ENCODE data around the gene TP53INP2.
A peak's percentile ranks its signal among the peaks of the same experiment; 100 is the strongest.
"Not testable (repeated sequence)": the region's sequence is repeated elsewhere in the genome, so short reads cannot be mapped to it uniquely, and the experiment has no call there.

TP53INP2 gene, protein sequence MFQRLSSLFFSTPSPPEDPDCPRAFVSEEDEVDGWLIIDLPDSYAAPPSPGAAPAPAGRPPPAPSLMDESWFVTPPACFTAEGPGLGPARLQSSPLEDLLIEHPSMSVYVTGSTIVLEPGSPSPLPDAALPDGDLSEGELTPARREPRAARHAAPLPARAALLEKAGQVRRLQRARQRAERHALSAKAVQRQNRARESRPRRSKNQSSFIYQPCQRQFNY

DNA sequence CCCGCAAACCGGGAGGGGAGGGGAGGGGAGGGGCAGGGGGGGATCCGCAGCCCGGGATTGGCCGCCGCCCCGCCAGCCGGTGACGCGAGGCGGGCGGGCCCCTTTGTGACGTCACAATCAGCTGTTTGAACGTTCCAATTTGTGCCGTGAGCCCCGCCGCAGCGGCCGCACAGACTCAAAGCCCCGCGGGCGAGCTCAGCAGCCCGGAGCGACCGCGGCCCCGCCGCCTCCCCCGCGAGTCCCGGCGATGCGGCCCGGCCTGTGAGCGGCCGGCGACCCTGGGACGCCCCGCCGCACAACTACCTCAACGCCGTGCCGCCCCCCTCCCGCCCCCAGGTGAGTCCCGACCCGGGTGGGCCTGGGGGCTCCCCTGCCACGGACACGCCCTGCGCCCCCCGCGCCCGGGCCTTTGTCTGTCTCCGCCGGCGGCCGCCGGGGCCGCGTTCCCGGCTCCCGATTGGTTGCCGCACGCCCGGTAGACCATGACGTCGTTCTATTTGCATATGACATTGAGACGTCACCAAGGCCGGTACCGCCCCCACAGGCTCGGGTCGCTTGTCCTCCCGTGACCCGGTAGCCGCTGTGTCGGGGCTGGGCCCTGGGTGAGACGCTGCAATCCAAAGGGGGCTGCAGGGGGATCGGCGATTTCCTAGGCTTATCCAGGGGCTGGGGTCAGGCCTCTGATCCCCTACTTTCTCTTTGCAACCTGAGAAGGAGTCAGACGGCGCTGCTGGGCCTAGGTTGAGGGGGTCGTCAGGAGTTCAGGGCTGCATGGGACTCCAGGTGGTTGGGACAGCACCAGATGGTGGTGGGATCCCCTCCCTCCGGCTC, at the start of gene TP53INP2:
Gene TP53INP2 (plus strand): TSS at position 168 of the 831 bp plus-strand sequence. CDS start 4,396 bp downstream, outside the sequence.
- FAIRE-seq (no peak), DNase-seq (ENCODE audit: low spot score) (peak; percentile 24)

DNA sequence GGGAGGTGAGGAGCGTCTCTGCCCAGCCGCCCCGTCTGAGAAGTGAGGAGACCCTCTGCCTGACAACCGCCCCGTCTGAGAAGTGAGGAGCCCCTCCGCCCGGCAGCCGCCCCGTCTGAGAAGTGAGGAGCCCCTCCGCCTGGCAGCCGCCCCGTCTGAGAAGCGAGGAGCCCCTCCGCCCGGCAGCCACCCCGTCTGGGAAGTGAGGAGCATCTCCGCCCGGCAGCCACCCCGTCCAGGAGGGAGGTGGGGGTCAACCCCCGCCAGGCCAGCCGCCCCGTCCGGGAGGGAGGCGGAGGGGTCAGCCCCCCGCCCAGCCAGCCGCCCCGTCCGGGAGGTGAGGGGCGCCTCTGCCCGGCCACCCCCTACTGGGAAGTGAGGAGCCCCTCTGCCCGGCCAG, 45.5 kb upstream of the TP53INP2 start:
- DNase-seq (ENCODE audit: low spot score): not testable (repeated sequence)

DNA sequence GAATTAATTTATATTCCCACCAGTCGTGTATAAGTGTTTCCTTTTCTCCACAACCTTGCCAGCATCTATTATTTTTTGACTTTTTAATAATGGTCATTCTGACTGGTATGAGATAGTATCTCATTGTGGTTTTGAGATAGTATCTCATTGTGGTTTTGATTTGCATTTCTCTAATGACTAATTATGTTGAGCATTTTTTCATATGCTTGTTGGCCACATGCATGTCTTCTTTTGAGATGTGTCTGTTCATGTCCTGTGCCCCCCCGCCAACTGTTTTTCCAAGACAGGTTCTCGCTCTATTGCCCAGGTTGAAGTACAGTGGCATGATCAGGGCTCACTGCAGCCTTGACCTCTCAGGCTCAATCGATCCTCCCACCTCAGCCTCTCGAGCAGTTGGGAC, 42.3 kb upstream of the TP53INP2 start:
- not testable (repeated sequence) for DNase-seq (ENCODE audit: low spot score); FAIRE-seq

More for the DNA sequence above, 45.5 kb upstream of the TP53INP2 start:
- not testable (repeated sequence) for FAIRE-seq

DNA sequence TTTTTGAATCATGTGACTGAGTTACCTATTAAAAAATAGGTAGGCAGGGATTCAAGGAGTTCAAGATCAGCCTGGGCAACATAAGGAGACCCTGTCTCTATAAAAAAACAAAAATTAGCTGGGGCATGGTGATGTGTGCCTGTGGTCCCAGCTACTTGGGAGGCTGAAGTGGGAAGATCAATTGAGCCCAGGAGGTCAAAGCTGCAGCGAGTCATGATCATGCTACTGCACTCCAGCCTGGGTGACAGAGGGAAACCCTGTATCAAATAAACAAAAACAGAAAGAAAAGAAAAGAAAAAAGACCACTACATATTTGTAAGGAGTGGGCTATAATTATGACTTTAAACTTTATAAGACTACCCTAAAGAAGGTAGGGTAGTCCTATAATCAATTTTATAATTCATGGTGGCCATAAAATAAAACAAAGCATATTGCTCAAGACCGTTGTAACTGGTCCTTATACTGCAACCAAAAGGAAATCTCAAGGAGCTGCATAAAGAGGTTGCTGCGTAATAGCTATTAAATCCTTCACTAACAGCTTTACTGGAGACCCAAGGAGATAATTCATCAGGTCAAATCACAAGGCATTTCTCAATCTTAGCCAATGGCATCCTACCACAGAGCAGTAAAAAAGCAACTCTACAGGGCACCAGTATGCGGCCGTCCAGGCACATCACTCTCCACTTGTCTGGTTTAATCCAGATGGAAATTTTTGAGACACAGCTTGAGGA, 40.8 kb upstream of the TP53INP2 start:
- FAIRE-seq (no peak), DNase-seq (ENCODE audit: low spot score) (no peak)

DNA sequence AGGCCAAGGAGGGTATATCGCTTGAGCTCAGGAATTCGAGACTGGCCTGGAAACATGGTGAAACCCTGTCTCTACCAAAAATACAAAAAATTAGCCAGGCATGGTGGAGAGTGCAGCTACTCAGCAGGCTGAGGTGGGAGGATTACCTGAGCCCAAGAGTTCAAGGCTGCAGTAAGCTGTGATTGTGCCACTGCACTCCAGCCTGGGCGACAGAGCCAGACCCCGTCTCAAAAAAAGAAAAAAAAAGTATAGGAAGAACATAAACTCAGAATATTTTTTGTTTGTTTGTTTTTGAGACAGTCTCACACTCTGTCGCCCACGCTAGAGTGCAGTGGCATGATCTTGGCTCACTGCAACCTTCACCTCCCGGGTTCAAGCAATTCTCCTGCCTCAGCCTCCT, 39.4 kb upstream of the TP53INP2 start:
- DNase-seq (ENCODE audit: low spot score); FAIRE-seq: not testable (repeated sequence)

DNA sequence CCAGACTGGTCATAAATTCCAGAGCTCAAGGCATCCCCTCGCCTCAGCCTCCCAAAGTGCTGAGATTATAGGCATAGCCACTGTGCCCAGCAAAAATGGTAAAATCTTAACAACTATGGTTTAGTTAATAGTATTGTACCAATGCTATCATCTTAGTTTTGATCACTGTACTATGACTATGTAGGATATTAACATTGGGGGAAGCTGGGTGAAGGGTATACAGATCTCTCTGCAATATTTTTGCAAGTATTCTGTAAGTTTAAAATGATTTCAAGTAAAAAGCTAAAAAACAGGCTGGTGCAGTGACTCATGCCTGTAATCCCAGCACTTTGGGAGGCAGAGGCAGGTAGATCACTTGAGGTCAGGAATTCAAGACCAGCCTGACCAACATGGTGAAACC, 35.0 kb upstream of the TP53INP2 start:
- FAIRE-seq (no peak), DNase-seq (ENCODE audit: low spot score) (no peak)

DNA sequence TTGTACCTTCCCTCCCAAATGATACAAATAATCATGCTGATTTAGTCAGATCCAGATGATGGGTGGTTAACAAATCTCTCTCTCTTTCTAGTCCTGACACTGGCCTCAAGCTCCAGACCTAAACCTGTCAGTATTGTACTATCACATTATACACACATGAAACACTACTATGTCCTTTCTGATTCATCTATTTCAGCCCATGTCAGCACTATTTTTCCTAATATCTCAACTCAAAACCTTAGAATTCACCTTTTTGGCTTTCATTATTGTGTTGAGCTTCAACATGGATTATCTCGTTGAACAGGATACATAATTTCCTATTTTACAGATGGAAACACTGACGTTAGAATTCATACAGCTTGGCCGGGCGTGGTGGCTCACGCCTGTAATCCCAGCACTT, 30.7 kb upstream of the TP53INP2 start:
- FAIRE-seq: no peak
- DNase-seq (ENCODE audit: low spot score): no peak

DNA sequence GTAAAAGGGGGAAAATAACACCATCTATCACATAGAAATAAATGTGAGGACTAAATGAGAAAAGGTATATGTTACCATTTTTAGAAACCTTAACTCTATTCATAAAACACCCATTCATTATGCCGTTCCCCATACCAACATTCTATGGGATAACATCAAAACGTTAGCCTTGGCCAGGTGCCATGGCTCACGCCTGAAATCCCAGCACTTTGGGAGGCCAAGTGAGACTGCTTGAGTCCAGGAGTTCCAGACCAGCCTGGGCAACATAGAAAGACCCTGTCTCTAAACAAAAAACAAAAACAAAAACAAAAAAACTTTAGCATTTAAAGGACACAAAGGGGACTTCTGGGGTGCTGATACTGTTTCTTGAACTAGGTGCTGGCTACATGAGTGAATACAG, 28.6 kb upstream of the TP53INP2 start:
- no peak for DNase-seq (ENCODE audit: low spot score)
- no peak for FAIRE-seq

DNA sequence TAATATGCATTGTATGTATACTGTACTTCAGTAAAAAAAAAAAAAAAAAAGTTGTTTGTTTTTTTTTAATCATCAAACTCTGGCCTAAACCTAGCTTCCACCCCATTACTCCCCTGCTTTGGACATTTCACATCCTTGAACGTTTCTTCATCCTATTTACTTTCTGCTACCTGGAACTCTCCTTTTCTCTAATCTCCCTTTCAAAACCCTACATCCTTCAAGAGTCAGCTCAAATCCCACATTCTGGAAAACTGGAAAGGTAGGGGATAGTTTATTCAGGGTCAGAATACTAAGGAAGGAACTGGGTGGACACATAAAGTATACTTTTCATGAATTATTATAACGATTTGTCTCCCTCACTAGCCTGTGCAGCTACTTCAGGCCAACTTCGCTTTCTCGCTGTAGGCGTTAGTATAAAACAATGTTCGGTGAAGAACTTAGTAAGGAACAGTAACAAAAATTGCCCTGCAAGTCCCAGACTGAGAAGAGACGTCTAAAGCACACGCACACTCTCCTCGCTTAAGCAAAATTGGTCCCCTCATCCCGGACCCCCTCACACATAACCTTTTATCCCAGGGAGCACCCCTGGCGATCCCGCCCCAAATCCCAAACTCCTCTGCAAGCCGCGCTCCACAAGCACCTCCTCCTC, 28.0 kb upstream of the TP53INP2 start:
- DNase-seq (ENCODE audit: low spot score) (no peak), FAIRE-seq (no peak)

DNA sequence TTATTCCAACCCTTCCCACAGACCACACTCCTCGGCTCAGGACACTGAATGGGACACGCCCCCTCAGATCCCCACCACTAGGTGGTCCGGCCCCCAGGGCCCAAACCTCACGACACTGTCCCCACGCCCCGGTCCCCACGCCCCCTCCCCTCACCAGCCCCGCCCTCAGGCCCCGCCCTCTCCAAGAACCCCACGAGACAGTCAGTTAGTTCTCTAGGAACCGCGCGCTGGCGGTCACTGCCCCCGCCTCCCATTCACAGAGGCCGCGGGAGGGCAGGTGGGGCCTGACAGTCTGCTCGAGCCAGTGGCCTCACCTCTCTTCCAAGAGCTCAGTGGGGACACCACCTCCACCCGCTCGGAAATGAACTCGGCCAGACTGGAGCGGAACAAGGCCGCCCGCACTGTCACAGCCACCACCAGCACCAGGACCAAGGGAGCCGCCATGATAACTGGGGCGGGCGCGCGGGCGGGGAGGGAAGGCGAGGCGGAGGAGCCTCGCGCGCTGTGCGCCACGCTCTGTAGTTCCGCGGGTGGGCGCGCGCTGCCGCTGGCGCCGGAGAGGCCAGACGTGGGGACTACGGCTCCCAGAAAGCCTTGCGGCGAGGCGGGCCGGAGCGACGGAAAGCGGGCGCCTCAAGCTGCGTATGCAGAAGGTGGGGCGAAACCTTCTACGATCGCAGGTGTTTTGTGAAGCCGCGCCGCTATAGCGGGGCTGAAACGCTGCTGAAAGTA, 27.3 kb upstream of the TP53INP2 start, which contains the start of gene PIGU:
Gene PIGU (minus strand): TSS at position 451 of the 732 bp plus-strand sequence. CDS start 7 bp downstream, at position 444.
- DNase-seq (ENCODE audit: low spot score) (peak; percentile 90), FAIRE-seq (peak; percentile 56)

DNA sequence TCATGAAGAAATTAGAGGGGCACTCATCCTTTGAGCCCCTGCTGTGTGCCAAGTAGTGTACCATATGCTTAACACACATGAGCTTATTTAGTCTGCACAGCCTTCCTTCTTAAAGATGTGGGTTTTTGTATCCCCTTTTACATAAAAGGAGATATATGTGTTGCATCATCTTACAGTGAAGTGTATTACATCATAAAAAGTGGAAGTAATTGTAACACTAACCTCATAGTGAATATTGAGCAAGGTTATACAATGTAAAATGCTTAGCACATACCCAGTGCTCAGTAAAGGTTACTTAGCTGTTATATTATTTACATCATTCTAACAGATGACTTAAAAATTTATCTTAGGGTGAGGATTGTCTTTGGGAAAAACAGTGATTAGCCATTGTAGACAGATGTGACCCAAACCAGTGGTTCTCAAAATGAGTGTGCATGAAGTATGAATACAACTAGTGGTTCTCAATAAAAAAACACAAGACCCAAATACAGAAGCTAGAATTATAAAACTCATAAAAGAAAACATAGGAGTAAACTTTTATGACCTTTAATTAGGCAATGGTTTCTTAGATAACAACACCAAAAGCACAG, 23.5 kb upstream of the TP53INP2 start:
- no peak for DNase-seq (ENCODE audit: low spot score)
- FAIRE-seq: no peak

DNA sequence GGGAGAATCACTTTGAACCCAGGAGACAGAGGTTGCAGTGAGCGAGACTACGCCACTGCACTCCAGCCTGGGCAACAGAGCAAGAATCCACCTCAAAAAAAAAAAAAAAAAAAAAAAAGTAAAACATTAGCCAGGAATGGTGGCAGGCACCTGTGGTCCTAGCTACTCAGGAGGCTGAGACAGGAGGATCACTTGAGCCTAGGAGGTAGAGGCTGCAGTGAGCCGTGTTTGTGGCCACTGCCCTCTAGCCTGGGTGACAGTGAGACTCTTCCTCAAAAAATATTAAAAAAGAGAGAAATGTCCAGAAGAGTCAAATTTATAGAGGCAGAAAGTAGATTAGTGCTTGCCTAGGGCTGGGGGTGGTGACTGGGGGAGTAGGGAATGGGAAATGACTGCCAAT, 20.5 kb upstream of the TP53INP2 start:
- FAIRE-seq: no peak
- no peak for DNase-seq (ENCODE audit: low spot score)

DNA sequence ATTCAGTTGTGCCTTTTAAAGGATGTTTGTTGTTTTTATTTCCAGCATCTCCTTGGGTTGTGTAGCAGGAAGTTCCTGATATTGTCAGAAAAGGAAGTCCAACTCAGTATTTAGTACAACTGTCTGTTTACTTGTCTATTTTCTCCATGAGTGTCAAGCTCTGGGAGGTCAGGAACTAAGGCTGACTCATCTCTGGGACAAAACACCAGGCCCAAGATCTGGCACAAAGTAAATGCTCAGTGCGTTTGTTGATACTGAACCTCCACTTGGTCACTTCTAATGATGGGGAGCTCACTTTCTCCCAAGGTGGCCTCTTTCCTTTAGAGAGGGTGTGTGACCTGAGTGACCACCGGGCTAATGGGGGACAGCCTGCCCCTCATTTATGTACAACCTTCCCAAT, 14.7 kb upstream of the TP53INP2 start:
- no peak for FAIRE-seq

DNA sequence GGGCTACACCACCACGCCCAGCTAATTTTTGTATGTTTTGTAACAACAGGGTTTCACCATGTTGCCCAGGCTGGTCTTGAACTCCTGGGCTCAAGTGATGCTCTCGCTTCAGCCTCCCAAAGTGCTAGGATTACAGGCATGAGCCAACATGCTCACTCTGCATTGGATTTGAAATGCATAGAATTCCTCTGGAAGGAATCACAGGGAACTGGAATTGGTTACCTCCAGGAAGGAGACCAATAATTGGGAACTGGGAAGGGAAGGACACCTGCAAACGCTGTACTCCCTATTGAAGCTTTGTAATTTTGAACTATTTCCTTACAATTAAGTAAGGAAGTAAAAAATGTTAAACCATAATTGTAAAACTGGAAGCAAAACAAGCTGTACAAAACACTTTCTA, 12.3 kb upstream of the TP53INP2 start:
- DNase-seq (ENCODE audit: low spot score) (no peak), FAIRE-seq (no peak)

More for the DNA sequence above, 14.7 kb upstream of the TP53INP2 start:
- no peak for DNase-seq (ENCODE audit: low spot score)

DNA sequence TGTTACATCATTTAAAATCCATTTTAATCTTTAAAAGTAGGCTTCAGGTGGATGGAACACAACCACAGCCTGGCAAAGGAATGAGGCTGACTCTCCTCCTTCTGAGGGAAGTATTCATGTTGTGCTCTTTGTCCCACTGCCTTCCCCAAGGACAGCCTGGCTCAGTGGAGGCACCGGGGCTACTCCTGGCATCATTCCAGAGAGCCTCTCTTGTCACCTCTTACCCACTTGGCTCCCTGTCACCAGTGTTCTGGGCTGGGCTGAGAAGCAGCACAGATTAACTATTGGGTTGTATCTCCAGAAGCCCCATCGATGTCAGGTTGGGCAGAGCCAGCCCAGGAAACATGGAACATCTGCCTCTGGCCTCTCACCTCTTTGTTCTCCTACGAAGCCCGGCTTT, 10.7 kb upstream of the TP53INP2 start:
- FAIRE-seq (no peak), DNase-seq (ENCODE audit: low spot score) (no peak)

DNA sequence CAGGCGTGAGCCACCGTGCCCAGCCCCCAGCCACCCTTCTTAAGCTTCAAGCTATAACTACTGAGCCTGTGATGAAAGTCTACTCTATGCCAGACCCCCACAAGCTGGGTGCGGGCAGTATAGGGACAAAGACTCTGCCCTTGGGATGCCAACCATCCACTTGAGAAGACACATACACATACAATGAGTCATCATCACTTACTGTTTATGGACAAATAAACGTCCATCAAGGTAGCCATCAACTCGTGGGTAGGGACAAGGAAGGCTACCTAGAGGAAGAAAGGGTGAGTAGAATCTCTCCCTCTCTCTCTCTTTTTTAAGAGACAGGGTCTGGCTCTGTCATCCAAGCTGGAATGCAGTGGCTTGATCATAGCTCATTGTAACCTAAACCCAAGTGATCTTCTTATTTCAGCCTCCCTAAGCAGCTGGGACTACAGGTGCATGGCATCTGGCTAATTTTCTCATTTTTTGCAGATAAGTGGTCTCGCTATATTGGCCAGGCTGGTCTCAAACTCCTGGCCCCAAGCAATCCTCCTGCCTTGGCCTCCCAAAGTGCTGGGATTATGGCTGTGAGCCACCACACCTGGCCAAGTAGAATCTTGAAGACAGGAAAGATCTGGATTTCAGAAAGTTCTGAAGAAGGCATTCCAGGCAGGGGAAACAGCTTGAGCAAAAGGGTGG, 2.6 kb upstream of the TP53INP2 start:
- DNase-seq (ENCODE audit: low spot score) (no peak), FAIRE-seq (no peak)

DNA sequence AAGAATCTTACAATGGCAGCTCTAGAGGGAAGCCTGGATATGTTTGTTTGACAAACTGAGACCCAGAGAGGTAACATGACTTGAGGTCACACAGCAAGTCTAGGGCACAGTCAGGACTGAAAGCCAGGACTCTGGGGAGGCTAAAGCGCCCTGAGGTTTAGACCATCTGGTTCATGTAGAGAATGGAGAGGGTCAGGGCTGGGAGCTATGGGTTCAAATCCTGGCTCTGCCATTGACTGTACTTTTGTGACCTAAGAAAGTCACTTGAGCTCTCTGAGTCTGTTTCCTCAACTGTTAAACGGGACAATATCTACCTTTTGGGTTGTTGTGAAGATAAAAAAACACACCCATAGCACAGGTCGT, 1.1 kb upstream of the TP53INP2 start:
- no peak for FAIRE-seq

DNA sequence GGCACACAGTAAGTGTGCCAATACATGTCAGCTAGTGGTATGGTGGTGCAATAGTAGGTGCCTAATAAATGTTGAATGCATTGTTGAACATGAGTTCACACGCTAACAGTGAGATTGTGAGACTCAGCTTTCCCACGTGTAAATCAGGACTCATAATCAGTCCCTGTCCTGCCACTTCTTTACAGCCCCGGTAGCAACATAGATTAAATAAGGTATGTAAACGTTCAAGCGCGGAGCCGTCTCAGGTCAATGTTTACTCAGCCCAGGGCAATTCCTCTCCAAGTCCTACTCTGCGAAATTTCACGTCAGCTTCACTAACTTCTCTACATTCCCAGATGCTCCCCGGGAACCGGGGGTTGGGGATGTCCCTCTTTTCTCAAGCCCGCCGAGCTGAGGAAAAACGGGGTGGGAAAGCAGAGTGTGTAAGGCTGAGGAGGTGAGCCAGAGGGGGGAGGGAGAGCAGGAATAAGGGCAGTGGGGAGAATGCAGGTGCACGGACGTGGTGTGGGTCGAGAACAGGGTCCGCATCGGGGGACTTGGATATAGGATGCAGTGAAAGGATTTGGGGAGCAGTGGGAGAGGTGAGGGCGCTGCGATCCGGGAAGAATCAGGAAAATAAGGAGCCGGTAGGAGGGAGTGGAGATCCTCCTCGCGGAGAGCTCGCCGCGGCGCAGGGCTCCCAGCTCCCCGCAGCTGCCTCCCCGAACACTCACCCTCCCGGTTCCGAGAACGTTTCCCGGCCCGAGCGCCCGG, 544 bp upstream of the TP53INP2 start:
- FAIRE-seq (no peak), DNase-seq (ENCODE audit: low spot score) (no peak)

More for the DNA sequence above, 1.1 kb upstream of the TP53INP2 start:
- no peak for DNase-seq (ENCODE audit: low spot score)

DNA sequence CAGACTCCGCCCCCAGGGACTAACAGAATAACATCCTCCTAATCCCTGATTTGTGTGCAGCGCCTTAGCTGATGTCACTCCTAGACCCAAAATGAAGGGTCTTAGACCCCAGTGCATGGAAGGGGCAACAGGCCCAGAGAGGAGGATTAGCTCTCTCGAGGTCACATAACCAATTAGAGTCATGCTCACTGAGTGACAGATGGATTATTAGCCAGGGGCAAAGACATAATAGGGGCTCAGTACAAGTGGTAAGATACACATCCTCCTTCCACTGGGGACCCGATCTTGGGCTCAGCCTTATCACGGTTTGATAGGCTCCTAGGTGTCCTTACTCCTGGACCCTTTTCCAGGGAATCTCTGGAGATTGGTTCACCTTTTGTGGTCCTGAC, 858 bp downstream of the TP53INP2 start:
- no peak for FAIRE-seq

More for the DNA sequence above, 858 bp downstream of the TP53INP2 start:
- no peak for DNase-seq (ENCODE audit: low spot score)
